HG02571 (cell line): ENCODE measurements around the gene MR1.

Experiments used
- ATAC-seq: cut with Tn5 transposase; IDR thresholded peaks from one replicate; pipeline ENCODE4 v1.9.1; 2021; ENCODE audit warnings: mild to moderate bottlenecking, moderate library complexity; ENCODE audit not compliant: unreplicated experiment

Gene MR1

GRCh38 chr1:181062836-181063428 is 29.1 kb downstream of the MR1 start:
- ATAC-seq: peak; percentile 59

GRCh38 chr1:181064011-181064623 is 30.3 kb downstream of the MR1 start:
- ATAC-seq: no peak

GRCh38 chr1:181064702-181065101 is 30.9 kb downstream of the MR1 start:
- ATAC-seq: no peak

GRCh38 chr1:181073638-181074037 is 39.9 kb downstream of the MR1 start:
- no peak for ATAC-seq

- no peak for ATAC-seq
Observed at GRCh38 chr1:181075766-181076350, 42.1 kb downstream of the MR1 start.

- no peak for ATAC-seq
Observed at GRCh38 chr1:181076852-181077251, 43.1 kb downstream of the MR1 start.

- no peak for ATAC-seq
Observed at GRCh38 chr1:181077576-181078242, 43.9 kb downstream of the MR1 start.

- no peak for ATAC-seq
Observed at GRCh38 chr1:181079382-181079781, 45.6 kb downstream of the MR1 start.

GRCh38 chr1:181079920-181080319 is 46.1 kb downstream of the MR1 start:
- no peak for ATAC-seq

- no peak for ATAC-seq
Observed at GRCh38 chr1:181080556-181080955, 46.8 kb downstream of the MR1 start.

GRCh38 chr1:181081395-181081794 is 47.6 kb downstream of the MR1 start:
- ATAC-seq: no peak

GRCh38 chr1:181083842-181084605 is 50.2 kb downstream of the MR1 start:
- peak; percentile 25 for ATAC-seq

- no peak for ATAC-seq
Observed at GRCh38 chr1:181084606-181084969, 50.8 kb downstream of the MR1 start.

GRCh38 chr1:181086091-181086490 is 52.3 kb downstream of the MR1 start:
- ATAC-seq: no peak

GRCh38 chr1:181086926-181087325 is 53.1 kb downstream of the MR1 start:
- ATAC-seq: no peak

- no peak for ATAC-seq
Observed at GRCh38 chr1:181087400-181087901, 53.7 kb downstream of the MR1 start.

- ATAC-seq: peak; percentile 63
Observed at GRCh38 chr1:181088079-181089016, 54.6 kb downstream of the MR1 start, which contains the start of gene IER5. Gene IER5 (plus strand): TSS chr1:181088700. CDS start chr1:181088903, 203 bp downstream.

GRCh38 chr1:181089017-181089675 is 55.4 kb downstream of the MR1 start:
- peak; percentile 6 for ATAC-seq
